GM19043 (cell line): ENCODE measurements around the gene ACTN2.
"Not testable (repeated sequence)": the region's sequence is repeated elsewhere in the genome, so short reads cannot be mapped to it uniquely, and the experiment has no call there.

Source experiments
- ATAC-seq: cut with Tn5 transposase; IDR thresholded peaks from one replicate; pipeline ENCODE4 v1.9.1; 2021; ENCODE audit warnings: low read depth; ENCODE audit not compliant: unreplicated experiment

ACTN2 gene

GRCh38 chr1:236685917-236686814 lies at the start of gene ACTN2:
TSS of gene ACTN2 (plus strand) at chr1:236686499. CDS start at chr1:236686674, 175 bp downstream.
- ATAC-seq: peak; percentile 79

GRCh38 chr1:236638945-236639344 lies 47.4 kb upstream of the ACTN2 start:
- ATAC-seq: no peak

- ATAC-seq: no peak
These were observed 46.6 kb upstream of the ACTN2 start for GRCh38 chr1:236639686-236640085.

GRCh38 chr1:236642763-236643162 lies 43.5 kb upstream of the ACTN2 start:
- no peak for ATAC-seq

- ATAC-seq: no peak
These were observed 41.2 kb upstream of the ACTN2 start for GRCh38 chr1:236645016-236645680.

- no peak for ATAC-seq
These were observed 31.8 kb upstream of the ACTN2 start for GRCh38 chr1:236654511-236654910.

- no peak for ATAC-seq
These were observed 31.3 kb upstream of the ACTN2 start for GRCh38 chr1:236654957-236655356.

GRCh38 chr1:236657398-236657797 lies 28.9 kb upstream of the ACTN2 start:
- ATAC-seq: no peak

GRCh38 chr1:236659792-236660587 lies 26.3 kb upstream of the ACTN2 start:
- no peak for ATAC-seq

GRCh38 chr1:236663934-236664333 lies 22.4 kb upstream of the ACTN2 start:
- no peak for ATAC-seq

GRCh38 chr1:236668909-236669308 lies 17.4 kb upstream of the ACTN2 start:
- not testable (repeated sequence) for ATAC-seq

- no peak for ATAC-seq
These were observed 16.2 kb upstream of the ACTN2 start for GRCh38 chr1:236670060-236670459.

GRCh38 chr1:236673289-236673919 lies 12.9 kb upstream of the ACTN2 start:
- no peak for ATAC-seq

GRCh38 chr1:236677641-236678235 lies 8.6 kb upstream of the ACTN2 start:
- no peak for ATAC-seq

- ATAC-seq: no peak
These were observed 5.1 kb upstream of the ACTN2 start for GRCh38 chr1:236681219-236681618.

GRCh38 chr1:236685205-236685916 lies 938 bp upstream of the ACTN2 start:
- no peak for ATAC-seq

- no peak for ATAC-seq
These were observed 489 bp downstream of the ACTN2 start for GRCh38 chr1:236686815-236687160.

GRCh38 chr1:236687273-236687672 lies 974 bp downstream of the ACTN2 start:
- no peak for ATAC-seq

- ATAC-seq: no peak
These were observed 2.4 kb downstream of the ACTN2 start for GRCh38 chr1:236688705-236689104.
